ENCODE measurements around the gene NTN3.

NTN3 gene

DNA sequence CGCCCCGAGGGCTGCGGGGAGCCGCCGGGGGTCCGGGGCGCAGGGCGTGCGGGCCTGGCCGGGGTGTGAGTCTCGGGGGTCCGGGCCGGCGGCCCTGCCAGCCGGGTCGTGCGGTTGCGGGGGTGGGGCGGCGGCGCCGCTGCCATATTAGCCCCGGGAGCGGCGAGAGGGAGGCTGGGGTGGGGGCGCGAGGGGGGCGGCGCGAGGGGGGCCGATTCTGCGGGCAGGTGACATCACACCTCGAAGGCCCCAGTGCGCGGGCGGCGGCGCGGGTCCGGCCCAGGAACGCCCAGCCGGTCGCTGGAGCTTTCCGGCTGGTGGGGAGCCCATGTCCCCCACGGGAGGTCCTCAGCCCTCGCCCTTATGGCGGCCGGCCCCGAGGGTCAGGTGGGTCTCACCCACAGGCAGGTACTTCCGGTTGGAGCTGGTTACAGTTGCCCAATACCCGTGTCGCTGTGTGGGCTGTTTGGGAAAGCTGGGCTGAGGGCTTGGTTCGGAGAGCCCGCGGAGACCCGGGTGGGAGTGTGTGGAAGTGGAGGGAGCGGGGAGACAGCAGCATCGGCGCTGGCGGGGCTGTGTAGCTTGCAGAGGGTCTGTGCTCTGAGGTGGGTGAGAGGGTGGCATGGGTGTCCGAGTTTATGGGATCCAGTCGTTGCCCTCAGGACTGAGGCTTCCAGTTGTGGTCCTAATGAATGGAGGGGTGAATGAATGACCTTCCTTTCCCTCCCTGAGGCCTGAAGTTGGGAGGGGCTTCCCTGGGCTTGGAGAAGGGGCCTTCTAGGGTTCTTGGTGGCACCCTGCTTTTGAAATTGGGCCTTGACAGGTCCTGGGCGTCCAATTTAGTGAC, 43.5 kb downstream of the NTN3 start:
- no peak for DNase-seq (ENCODE audit: low read depth in 2 of 2)

GRCh38 chr16:2515180-2515851, 44.2 kb downstream of the NTN3 start:
- no peak for DNase-seq (ENCODE audit: low read depth in 2 of 2)

DNA sequence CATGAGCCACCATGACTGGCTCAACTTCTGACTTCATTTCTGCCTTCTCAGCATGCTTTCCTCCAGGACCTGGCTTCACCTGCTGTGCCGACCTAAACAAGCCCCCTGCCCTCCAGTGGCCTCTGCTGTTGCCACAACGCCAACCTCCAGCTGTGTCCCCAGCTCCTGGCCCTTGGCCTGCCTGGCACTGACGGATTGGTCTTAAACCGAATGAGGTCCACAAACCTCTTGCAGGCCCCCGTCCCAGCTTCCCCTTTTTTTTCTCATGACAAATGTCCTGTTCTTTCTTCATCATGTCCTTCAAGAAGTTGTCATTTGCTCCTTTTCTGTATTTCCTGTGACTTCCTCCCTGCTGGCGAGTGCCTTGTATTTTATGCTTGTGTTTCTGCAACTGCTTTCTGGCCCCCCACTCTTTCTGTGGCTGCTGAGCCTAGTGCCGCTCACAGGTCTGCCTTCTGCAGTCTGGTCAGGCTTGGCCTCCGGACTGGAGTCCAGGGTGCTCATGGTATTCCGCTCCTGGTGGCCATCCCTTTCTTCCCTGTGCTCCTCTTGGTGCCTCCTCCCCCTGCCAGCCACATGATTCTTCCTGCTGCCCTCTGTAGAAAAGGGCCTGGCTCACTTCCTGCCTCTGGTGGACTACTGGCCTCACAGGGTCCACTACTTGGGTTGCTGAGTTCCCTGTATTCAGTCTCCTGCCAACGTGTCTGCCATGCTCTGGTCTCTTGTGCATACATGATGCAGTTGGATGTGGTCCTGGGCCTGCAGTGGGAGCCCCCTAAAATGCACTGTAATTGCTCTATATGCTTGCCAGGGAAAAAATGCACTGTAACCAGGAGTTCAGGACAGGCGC, 45.5 kb downstream of the NTN3 start:
- DNase-seq (ENCODE audit: low read depth in 2 of 2): no peak

- no peak for DNase-seq (ENCODE audit: low read depth in 2 of 2)
These were observed 47.0 kb downstream of the NTN3 start for GRCh38 chr16:2517954-2518605.

DNA sequence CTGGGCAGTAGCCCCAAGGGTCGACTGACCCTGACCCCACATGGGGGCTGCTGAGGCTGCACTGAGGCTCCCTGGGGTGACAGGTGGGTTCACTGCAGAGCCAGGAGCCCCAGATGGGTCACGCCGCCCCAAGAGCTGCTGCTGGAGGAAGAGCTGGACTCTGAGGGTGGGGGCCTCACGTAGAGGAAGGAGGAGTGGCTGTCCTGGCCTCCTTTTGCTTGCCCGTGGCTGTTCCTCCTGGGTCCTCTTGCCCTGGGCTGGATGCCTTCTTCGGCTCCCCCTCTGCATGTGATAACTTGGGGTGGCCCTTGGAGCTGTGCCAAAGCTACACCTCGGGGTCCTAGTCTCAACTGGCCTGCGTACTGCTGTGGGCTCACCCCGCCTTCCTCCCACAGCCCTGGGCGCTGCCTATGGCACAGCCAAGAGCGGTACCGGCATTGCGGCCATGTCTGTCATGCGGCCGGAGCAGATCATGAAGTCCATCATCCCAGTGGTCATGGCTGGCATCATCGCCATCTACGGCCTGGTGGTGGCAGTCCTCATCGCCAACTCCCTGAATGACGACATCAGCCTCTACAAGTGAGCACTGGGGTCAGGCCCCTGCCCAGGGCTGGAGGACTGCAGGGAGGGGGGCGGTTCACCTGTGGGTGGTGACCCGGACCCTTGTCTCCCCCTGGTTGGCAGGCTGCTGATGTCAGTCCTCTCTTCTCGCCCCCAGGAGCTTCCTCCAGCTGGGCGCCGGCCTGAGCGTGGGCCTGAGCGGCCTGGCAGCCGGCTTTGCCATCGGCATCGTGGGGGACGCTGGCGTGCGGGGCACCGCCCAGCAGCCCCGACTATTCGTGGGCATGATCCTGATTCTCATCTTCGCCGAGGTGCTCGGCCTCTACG, 48.0 kb downstream of the NTN3 start:
- DNase-seq (ENCODE audit: low read depth in 2 of 2): no peak

GRCh38 chr16:2519711-2520080, 48.6 kb downstream of the NTN3 start:
- DNase-seq (ENCODE audit: low read depth in 2 of 2): no peak

DNA sequence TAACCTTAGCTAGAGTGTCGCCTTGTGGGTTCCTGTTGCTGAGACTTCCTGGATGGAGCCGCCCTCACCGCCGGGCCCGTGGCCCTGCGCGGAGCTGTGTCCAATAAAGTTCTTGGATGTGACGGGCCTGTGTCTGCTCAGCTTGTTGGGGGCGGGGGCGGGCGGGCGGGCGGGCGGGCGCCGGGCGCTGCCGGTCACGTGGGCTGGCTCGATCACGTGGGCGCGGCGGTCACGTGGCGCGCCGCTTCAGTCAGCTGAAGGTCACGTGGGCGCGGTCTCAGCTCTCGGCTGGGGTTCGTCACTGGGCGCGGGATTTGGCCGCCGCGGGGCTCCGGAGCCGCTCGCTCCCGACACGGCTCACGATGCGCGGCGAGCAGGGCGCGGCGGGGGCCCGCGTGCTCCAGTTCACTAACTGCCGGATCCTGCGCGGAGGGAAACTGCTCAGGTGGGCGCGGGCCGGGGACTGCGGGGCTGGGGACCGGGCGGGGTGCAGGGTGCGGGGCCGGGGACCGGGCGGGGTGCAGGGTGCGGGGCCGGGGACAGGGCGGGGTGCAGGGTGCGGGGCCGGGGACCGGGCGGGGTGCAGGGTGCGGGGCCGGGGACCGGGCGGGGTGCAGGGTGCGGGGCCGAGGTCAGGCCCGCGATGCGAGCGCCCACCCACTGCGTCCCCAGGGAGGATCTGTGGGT, 49.1 kb downstream of the NTN3 start, which contains the start of gene AMDHD2:
AMDHD2 (plus strand) TSS at position 275 of the 687 bp plus-strand sequence; CDS start at position 363, 88 bp downstream.
- peak; percentile 86 to 88 for DNase-seq (ENCODE audit: low read depth in 2 of 2)

DNA sequence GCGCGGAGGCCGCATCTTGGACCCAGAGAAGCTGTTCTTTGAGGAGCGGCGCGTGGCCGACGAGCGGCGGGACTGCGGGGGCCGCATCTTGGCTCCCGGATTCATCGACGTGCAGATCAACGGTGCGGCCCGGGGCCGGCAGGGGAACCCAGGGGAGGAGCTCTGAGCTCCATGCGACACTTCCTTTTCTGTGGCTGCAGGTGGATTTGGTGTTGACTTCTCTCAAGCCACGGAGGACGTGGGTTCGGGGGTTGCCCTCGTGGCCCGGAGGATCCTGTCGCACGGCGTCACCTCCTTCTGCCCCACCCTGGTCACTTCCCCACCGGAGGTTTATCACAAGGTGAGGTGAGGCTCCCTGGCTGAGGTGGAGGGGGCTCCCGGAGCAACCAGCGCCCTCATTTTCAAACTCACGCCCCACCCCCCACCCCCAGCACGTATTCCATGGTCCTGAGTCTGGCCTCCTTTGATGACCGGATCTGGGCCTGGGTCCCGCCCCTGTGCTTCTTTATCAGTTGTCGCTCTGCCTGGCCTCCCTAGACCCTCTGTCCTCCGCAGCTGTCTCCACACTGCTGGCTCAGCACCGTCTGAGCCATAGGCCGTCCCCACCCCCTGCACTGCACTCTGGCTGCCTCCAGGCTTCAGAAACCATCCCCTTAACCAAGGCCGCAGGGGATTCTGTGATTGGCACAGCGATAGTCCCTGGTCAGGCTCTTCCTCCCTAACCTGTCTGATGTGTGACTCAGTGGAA, 49.9 kb downstream of the NTN3 start:
- peak in 1 of 2 donors; percentile 29 for DNase-seq (ENCODE audit: low read depth in 2 of 2)
